NCI-H2227 treated with DMSO at 0.1 percent for 48 hours (cell line): ENCODE measurements around the gene EYA2.
A peak's percentile ranks its signal among the peaks of the same experiment; 100 is the strongest.
"Not testable (repeated sequence)": the region's sequence is repeated elsewhere in the genome, so short reads cannot be mapped to it uniquely, and the experiment has no call there.

ENCODE experiments used
- DNase-seq: peaks from one replicate; lab custom pipeline; 2025; lab: John Stamatoyannopoulos, UW

The EYA2 gene

DNA sequence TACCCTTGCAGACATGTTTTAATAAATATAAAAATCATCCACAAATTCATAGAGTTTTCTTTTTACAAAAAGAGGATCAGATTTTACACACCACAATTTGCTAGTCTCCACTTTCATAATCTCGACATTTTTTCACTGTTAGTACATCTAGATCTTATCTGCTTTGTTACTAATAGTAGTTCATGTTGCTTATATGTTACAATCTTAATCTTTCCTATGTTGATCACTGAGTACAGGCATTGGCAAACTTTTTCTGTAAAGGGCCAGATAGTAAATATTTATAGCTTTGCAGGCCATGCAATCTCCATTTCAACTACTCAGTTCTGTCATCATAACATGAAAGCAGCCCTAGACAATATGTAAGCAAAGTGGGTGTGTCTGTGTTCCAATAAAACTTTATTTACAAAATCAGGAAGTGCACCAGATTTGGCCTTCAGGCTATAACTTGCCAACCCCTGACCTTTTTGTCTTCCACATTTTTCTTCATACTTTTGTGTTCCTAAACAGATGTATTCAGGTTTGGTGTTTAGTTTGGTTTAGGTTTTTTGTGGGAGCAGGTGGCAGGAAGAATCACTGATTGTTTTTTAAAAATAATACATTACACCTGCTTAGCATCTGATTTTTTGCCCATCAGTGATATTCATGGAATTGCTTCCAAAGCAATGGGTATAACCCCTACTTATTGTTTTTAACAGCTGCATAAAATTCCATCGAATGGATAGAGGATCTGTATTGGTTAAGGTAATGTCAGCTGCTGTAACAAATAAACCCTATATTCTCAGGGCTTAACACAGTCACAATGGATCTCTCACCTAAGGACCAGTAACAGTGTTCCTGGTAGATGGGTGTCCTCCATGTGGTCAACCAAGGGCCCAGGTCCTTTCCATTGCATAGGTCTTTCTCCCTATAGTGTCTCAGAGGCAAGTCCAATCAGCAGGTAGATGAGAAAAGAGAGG, 61.2 kb downstream of the EYA2 start:
- DNase-seq = no peak

DNA sequence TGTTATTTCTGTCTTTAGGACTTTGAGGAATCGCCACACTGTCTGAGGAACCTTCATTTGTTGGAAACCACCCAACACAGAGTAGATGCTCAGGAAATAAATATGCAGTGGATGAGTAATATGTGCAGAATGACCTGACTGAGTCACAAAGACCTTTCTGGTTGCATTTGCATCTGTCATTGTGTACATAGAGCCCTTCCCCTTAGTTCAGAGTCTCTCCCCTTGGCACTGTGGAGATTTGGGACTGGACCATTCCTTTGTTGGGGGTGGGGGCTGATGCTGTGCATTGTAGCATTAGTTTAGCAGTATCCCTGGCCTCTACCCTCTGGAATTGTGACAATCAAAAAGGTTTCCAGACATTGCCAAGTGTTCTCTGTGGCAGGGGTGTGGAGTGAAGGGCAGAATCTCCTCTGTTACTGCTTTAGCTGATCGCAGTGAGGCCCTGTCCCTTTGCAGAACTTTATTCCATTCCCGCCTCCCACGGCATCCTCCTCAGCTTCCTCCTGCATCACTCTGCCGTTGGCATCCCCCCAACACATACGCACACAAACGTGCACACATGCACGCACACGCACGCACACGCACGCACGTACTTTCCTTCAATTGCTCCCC, 64.5 kb downstream of the EYA2 start:
- no peak for DNase-seq

DNA sequence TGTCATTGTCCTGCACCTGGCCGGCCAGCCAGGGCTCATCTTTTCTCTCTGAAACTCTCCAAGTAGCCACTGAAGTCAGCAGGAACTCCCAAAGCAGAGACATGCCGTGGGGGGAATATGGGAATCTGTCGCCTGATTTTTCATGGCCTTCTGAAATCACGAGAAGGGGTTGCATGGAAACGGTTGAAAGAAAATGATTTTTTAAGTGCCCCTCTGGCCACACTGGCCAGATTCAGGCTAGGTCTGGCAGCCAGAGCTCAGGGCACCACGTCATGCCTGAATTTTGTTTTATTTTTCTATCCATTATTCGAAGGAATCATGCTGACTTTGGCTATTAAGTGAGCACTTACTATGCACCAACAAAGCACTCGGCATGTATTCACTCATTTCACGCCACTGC, 65.2 kb downstream of the EYA2 start:
- DNase-seq = no peak

DNA sequence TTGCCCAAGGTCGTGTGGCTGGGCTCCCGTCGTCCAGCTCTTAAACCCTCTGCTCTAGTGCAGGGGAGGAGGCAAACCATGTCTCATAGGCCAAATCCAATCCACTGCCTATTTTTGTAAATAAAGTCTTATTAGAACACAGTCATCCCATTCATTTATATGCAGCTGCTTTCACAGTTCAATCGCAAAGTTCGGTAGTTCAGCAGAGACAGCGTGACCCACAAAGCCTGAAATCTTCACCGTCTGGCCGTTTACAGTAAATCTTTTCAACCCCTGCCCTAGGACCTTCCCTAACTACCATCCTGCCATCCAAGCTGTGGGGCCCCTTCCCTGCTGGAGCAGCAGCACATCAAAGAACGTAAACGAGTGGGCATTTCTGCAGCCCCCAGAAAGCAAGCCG, 65.9 kb downstream of the EYA2 start:
- DNase-seq = no peak

- DNase-seq = not testable (repeated sequence)
Observed at GRCh38 chr20:46961968-46962367, 67.3 kb downstream of the EYA2 start.

DNA sequence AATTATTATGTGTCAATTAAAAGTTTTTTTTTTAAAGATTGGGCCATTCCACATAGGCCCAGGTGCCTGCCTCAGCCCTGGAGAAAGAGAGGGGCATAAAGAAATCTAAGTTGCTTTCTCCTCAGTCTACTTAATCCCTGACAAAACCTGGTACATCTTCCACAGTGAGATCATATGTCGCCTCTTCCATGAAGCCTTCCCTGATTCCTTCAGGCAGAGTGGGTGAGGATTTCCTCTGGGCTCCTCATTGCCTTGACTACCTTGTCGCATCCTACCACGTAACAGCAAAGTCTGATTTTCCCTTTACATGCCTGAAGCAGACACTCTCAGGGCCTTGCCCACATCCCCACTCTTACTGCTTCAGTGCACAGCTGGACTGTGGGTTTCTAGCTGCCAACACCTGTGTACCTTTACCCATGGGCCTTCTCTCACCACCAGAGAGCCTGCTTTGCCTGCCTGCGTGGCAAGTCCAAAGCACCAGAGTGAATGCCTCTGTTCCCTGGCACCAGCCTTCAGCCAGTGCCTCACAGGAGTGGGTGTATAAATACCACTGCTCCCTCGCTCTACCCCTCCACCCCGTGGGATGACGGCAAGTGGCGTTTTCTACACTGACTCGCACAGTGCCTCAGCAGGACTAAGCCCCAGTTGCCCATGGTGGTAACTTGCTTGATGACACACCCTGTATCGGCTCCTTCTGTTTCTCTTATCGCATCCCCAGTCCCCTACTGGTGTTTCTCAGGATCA, 68.0 kb downstream of the EYA2 start:
- DNase-seq = no peak

DNA sequence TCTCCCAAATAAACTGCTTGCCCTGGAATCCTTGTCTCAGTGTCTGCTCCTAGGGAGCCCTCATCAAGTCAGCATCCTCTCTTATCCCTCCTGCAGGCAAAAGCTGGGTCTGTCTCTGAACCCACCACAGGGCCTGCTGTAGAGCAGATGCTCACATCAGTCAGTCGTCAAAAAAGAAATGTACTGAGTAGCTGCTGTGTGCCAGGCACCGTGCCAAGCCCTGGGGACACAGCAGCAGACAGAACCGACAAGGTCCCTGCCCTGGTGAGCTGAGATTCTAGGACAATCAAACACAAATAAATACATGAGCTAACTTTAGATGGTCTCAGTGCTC, 68.5 kb downstream of the EYA2 start:
- DNase-seq = no peak

- no peak for DNase-seq
Observed at GRCh38 chr20:46963758-46964617, 69.3 kb downstream of the EYA2 start.

GRCh38 chr20:46964618-46965455, 70.2 kb downstream of the EYA2 start:
- DNase-seq = no peak

DNA sequence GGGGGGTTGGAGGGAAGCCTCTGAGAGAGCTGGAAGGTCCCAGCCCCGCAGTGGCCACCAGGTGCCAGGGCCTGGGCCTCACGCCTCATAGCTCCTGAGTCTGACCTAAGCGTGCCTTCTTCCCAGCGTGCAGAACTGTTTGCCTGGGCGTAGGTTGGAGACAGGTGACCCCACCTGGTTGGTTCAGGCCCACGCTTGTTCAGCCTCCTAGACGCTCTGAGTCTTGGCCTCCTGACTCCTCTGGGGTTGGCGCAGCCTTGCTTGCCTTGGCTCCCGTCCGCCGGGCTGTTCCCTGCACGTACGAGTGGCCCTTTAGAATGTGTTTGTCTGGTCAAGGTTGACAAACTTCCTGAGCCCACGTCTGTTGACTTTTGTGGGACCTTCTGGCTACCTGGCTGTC, 70.8 kb downstream of the EYA2 start:
- DNase-seq = no peak

- no peak for DNase-seq
Observed at GRCh38 chr20:46967646-46968045, 73.0 kb downstream of the EYA2 start.

DNA sequence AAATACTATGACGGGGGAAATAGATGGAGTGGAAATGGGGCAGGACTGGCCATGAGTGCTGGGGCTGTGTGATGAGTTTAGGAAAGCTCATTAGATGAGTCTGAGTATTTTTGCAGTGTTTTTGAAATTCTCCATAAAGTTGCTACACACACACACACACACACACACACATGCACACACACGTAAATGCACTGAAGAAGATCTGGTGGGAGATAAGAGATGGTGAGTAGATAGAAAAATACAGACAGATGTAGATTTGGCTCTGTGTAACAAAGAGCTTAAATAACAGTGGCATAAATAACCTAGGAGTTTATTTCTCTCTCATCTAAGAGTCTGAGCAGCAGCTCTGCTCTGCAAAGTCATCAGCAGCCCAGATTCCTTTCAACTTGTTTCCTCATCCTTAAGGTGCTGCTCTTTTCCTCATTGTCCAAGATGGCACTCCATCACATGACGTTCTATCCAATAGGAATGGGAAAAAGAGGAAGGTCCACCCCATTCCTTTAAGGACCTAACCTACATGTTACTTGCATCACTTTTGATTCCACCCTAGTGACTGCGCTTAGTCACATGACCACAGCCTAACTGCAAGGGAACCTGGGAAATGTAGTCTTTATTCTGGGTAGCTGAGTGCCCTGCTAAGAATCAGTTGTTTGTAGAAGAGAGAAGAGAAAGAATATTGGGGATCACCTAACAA, 76.4 kb downstream of the EYA2 start:
- peak; percentile 63 for DNase-seq

- no peak for DNase-seq
Observed at GRCh38 chr20:46973766-46974165, 79.1 kb downstream of the EYA2 start.

GRCh38 chr20:46974669-46975434, 80.2 kb downstream of the EYA2 start:
- no peak for DNase-seq

DNA sequence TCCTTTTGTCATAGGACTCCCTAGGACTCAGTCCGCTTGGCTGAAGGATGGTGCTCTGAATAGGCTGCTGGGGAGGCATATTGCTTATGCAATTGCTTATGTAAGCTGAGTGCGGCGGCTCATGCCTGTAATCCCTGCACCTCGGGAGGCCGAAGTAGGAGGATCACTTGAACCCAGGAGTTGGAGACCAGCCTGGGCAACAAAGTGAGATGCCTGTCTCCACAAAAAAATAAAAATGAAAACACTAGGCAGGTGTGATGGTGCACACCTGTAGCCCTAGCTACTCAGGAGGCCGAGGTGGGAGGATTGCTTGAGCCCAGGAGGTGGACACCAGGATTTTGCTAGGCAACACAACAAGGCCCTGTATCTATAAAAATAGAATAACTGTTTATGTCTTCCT, 81.3 kb downstream of the EYA2 start:
- DNase-seq = no peak

GRCh38 chr20:46977204-46977603, 82.6 kb downstream of the EYA2 start:
- DNase-seq = no peak

GRCh38 chr20:46977909-46978588, 83.4 kb downstream of the EYA2 start:
- DNase-seq = no peak

GRCh38 chr20:46978951-46979491, 84.4 kb downstream of the EYA2 start:
- no peak for DNase-seq
